HEK293 (cell line): ENCODE measurements around the gene RALGAPA2.

Experiments
- CTCF ChIA-PET: fragments of 350-600 bp; formaldehyde crosslinking; extraction: SDS; loops from one replicate; lab custom pipeline; 2021; ENCODE audit warnings: antibody characterized with exemption; lab: Yijun Ruan, JAX
- POLR2A ChIA-PET: fragments of 300-600 bp; formaldehyde crosslinking; extraction: SDS; loops from one replicate; lab custom pipeline; 2020; ENCODE audit warnings: antibody characterized with exemption, inconsistent platforms; lab: Yijun Ruan, JAX
- H3K27ac ChIP-seq: fragments of 200-500 bp; sonication (Bioruptor generic); 2 replicates; pipeline ENCODE4 v1.5.1; 2014; ENCODE audit warnings: low read depth, low read length, control low read depth, inconsistent platforms; ENCODE audit errors: extremely low read depth
- H3K36me3 ChIP-seq, 2 experiments: fragments of 200-500 bp in 1 of 2; sonication (Bioruptor generic) in 1 of 2; 1 replicate in 1 of 2; 2 replicates in 1 of 2; pipeline ENCODE4 v1.5.1; 2014 to 2017; ENCODE audit warnings: inconsistent platforms in 2 of 2, low read length in 2 of 2; ENCODE audit not compliant: control insufficient read depth in 2 of 2, insufficient read depth in 1 of 2
- H3K4me1 ChIP-seq: fragments of 200-500 bp; sonication (Bioruptor generic); 2 replicates; pipeline ENCODE4 v1.5.1; 2014; ENCODE audit warnings: mild to moderate bottlenecking, low read length, inconsistent platforms; ENCODE audit not compliant: control insufficient read depth, insufficient read depth
- H3K4me3 ChIP-seq: 2 replicates; pipeline ENCODE4 v1.5.1; 2011; ENCODE audit warnings: low read depth, mild to moderate bottlenecking, control low read depth, low read length, moderate library complexity
- H3K9me3 ChIP-seq: fragments of 200-500 bp; sonication (Bioruptor generic); 2 replicates; pipeline ENCODE4 v1.5.1; 2014; ENCODE audit warnings: low read depth, low read length, inconsistent platforms; ENCODE audit not compliant: control insufficient read depth, insufficient read depth
- HOXA7 ChIP-seq: sonication (generic); formaldehyde crosslinking; IDR thresholded peaks from 2 replicates; pipeline ENCODE4 v1.8.1; 2022; ENCODE audit warnings: missing genetic modification reagents, borderline replicate concordance
- OVOL3 ChIP-seq: fragments of 450-650 bp; formaldehyde crosslinking; IDR thresholded peaks from 2 replicates; pipeline ENCODE4 v1.5.1; 2016; ENCODE audit warnings: missing biosample characterization, missing genetic modification characterization
- SETDB1 ChIP-seq: IDR thresholded peaks from one replicate; pipeline ENCODE4 v1.6.1; 2017; ENCODE audit warnings: mild to moderate bottlenecking, low read length, moderate library complexity, mixed read lengths; ENCODE audit not compliant: insufficient read length
- SP2 ChIP-seq: fragments of 450-650 bp; formaldehyde crosslinking; IDR thresholded peaks from 2 replicates; pipeline ENCODE4 v1.5.1; 2016; ENCODE audit warnings: missing biosample characterization, missing genetic modification characterization
- SP3 ChIP-seq: fragments of 450-650 bp; formaldehyde crosslinking; IDR thresholded peaks from 2 replicates; pipeline ENCODE4 v1.5.1; 2016; ENCODE audit warnings: missing biosample characterization, missing genetic modification characterization
- ZFP41 ChIP-seq: fragments of 450-650 bp; formaldehyde crosslinking; IDR thresholded peaks from 2 replicates; pipeline ENCODE4 v1.5.1; 2016; ENCODE audit warnings: missing biosample characterization, missing genetic modification characterization, borderline replicate concordance
- ZNF19 ChIP-seq: fragments of 450-650 bp; formaldehyde crosslinking; IDR thresholded peaks from 2 replicates; pipeline ENCODE4; 2016; ENCODE audit warnings: missing biosample characterization, missing genetic modification characterization, low read depth
- ZNF24 ChIP-seq: fragments of 450-650 bp; formaldehyde crosslinking; IDR thresholded peaks from 2 replicates; pipeline ENCODE4 v1.5.1; 2016; ENCODE audit warnings: missing biosample characterization, missing genetic modification characterization
- ZNF335 ChIP-seq: fragments of 450-650 bp; formaldehyde crosslinking; conservative IDR thresholded peaks from 2 replicates; pipeline ENCODE4 v1.5.1; 2016; ENCODE audit warnings: missing biosample characterization, missing genetic modification characterization
- ZNF391 ChIP-seq: fragments of 450-650 bp; formaldehyde crosslinking; IDR thresholded peaks from 2 replicates; pipeline ENCODE4 v1.5.1; 2016; ENCODE audit warnings: low read depth, missing biosample characterization, missing genetic modification characterization, borderline replicate concordance
- ZNF423 ChIP-seq: fragments of 450-650 bp; formaldehyde crosslinking; IDR thresholded peaks from 2 replicates; pipeline ENCODE4 v1.5.1; 2016; ENCODE audit warnings: missing biosample characterization, missing genetic modification characterization
- ZNF426 ChIP-seq: fragments of 450-650 bp; formaldehyde crosslinking; IDR thresholded peaks from 2 replicates; pipeline ENCODE4 v1.5.1; 2017; ENCODE audit warnings: missing biosample characterization, missing genetic modification characterization, mild to moderate bottlenecking, inconsistent platforms, moderate library complexity
- ZNF433 ChIP-seq: fragments of 450-650 bp; formaldehyde crosslinking; IDR thresholded peaks from 2 replicates; pipeline ENCODE4 v1.5.1; 2016; ENCODE audit warnings: missing biosample characterization, missing genetic modification characterization, low read depth
- ZNF558 ChIP-seq: fragments of 450-650 bp; formaldehyde crosslinking; IDR thresholded peaks from 2 replicates; pipeline ENCODE4 v1.5.1; 2016; ENCODE audit warnings: missing biosample characterization, missing genetic modification characterization
- ZNF654 ChIP-seq: fragments of 450-650 bp; formaldehyde crosslinking; IDR thresholded peaks from 2 replicates; pipeline ENCODE4 v1.5.1; 2016; ENCODE audit warnings: low read depth, missing biosample characterization, missing genetic modification characterization
- ZNF664 ChIP-seq: fragments of 450-650 bp; formaldehyde crosslinking; IDR thresholded peaks from 2 replicates; pipeline ENCODE4 v1.5.1; 2016; ENCODE audit warnings: missing biosample characterization, missing genetic modification characterization
- ZNF701 ChIP-seq: fragments of 450-650 bp; formaldehyde crosslinking; IDR thresholded peaks from 2 replicates; pipeline ENCODE4 v1.5.1; 2016; ENCODE audit warnings: missing biosample characterization, missing genetic modification characterization
- ZNF768 ChIP-seq: fragments of 450-650 bp; formaldehyde crosslinking; IDR thresholded peaks from 2 replicates; pipeline ENCODE4 v1.5.1; 2018; ENCODE audit warnings: missing biosample characterization, mild to moderate bottlenecking, missing genetic modification characterization
- ZNF830 ChIP-seq: fragments of 450-650 bp; IDR thresholded peaks from 2 replicates; pipeline ENCODE4 v1.5.0; 2018; ENCODE audit warnings: missing biosample characterization, missing genetic modification characterization, low read depth, mild to moderate bottlenecking, moderate library complexity
- ZNF837 ChIP-seq: fragments of 450-650 bp; formaldehyde crosslinking; IDR thresholded peaks from 2 replicates; pipeline ENCODE4 v1.5.1; 2016; ENCODE audit warnings: missing biosample characterization, missing genetic modification characterization
- ZSCAN23 ChIP-seq: fragments of 450-650 bp; formaldehyde crosslinking; IDR thresholded peaks from 2 replicates; pipeline ENCODE4 v1.5.1; 2016; ENCODE audit warnings: missing biosample characterization, missing genetic modification characterization
- ZXDB ChIP-seq: fragments of 450-650 bp; formaldehyde crosslinking; IDR thresholded peaks from 2 replicates; pipeline ENCODE4 v1.5.1; 2016; ENCODE audit warnings: missing biosample characterization, missing genetic modification characterization
- TF ChIP-seq, protein P1 (sequence below): fragments of 450-650 bp; formaldehyde crosslinking; IDR thresholded peaks from 2 replicates; pipeline ENCODE4 v1.5.1; 2016; ENCODE audit warnings: missing biosample characterization, missing genetic modification characterization
- TF ChIP-seq, protein P2 (sequence below): IDR thresholded peaks from 2 replicates; pipeline ENCODE4 v1.6.1; 2011; ENCODE audit warnings: mild to moderate bottlenecking, low read depth, low read length, borderline replicate concordance
- TF ChIP-seq, protein P3 (sequence below): fragments of 450-650 bp; formaldehyde crosslinking; IDR thresholded peaks from 2 replicates; pipeline ENCODE4 v1.5.1; 2016; ENCODE audit warnings: missing biosample characterization, missing genetic modification characterization
- TF ChIP-seq, protein P4 (sequence below): fragments of 450-650 bp; formaldehyde crosslinking; IDR thresholded peaks from 2 replicates; pipeline ENCODE4 v1.5.1; 2016; ENCODE audit warnings: missing biosample characterization, missing genetic modification characterization

RALGAPA2 gene

DNA sequence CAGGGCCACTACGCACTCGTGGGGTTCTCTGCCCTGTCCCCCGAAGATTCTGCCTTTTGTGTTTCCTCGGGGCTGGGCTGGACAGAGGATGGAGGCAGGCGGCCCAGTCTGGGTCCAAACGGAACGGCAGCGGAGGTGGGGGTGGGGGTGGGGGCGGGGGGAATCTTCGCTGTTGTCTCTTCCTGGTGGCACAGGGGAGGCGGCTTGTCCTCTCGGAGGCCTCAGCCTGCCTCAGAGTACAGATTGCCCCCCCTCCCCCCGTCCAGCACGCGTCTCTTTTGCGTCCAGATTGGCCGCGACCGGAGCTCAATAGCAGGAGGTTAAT lies 345.9 kb downstream of the RALGAPA2 start:
- no peak overlapping the region for H3K4me3 ChIP-seq
- POLR2A ChIA-PET = no interaction called here
- no peak overlapping the region for H3K27ac ChIP-seq
- CTCF ChIA-PET = interaction anchor here (0.7 kb wide), 1 partner anchor 33 kb away, joined by 4 read pairs; no protein-coding TSS in a partner anchor
- H3K4me1 ChIP-seq = peaks cover 11% of the 10 kb centered on the region; the same call in 1 of the 2 replicates
- no peaks in the 10 kb centered on the region for H3K36me3 ChIP-seq
- TF ChIP-seq ZNF701 (no peak), ZNF423 (tag by site-specific recombination) (no peak), ZNF830 (tag by site-specific recombination) (no peak), ZXDB (tag by site-specific recombination) (no peak), ZNF391 (tag by site-specific recombination) (no peak), ZNF335 (tag by site-specific recombination) (no peak), ZNF426 (tag by site-specific recombination) (no peak), SETDB1 (no peak), ZNF768 (tag by site-specific recombination) (no peak), ZNF654 (tag by site-specific recombination) (no peak)
- TF ChIP-seq, protein P1, sequence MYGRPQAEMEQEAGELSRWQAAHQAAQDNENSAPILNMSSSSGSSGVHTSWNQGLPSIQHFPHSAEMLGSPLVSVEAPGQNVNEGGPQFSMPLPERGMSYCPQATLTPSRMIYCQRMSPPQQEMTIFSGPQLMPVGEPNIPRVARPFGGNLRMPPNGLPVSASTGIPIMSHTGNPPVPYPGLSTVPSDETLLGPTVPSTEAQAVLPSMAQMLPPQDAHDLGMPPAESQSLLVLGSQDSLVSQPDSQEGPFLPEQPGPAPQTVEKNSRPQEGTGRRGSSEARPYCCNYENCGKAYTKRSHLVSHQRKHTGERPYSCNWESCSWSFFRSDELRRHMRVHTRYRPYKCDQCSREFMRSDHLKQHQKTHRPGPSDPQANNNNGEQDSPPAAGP (tag by site-specific recombination) = no peak
- H3K9me3 ChIP-seq = no peaks in the 10 kb centered on the region

DNA sequence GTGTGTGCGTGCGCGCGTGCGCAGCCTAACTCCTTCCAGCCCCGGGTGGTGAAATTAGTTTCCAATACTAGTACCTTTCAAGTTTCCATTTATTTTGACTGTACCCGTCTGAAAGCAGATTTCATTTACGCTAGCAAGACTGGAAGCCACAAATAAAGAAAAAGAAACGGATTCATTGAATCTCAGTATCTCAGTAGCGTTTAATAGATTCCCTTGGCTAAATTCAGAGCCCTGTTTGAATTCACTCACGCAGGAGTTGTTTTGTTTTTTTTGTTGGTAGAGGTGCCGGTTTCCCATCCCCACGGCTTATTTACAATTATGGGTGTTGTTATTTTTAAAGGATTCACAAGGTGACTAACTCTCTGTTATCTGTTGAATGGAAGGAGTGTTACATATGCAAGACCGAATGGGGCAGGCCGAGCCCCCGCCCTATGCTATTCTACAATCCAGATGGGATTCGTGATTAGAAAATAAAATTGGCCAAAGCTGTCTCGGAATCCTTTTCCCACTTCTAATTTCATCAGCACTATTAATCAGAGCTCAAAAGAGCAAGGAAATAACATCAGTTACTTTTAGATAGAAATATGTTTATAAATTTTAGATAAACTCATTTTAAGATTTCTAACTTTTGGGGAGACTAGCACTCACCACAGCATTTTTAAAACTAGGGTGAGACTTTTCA lies 346.8 kb downstream of the RALGAPA2 start:
- ChIA-PET POLR2A (no interaction called here), CTCF (interaction anchor here (0.6 kb wide), 1 partner anchor 182 kb away, joined by 3 read pairs; no protein-coding TSS in a partner anchor)
- no peak overlapping the region for H3K27ac ChIP-seq
- no peak overlapping the region for H3K4me3 ChIP-seq
- no peaks in the 10 kb centered on the region for H3K9me3 ChIP-seq
- TF ChIP-seq ZNF24 (no peak), ZNF558 (no peak), ZFP41 (no peak), ZNF391 (tag by site-specific recombination) (no peak), ZSCAN23 (tag by site-specific recombination) (no peak), ZNF837 (tag by site-specific recombination) (no peak), HOXA7 (CRISPR knock-in tag) (no peak), SP3 (tag by site-specific recombination) (no peak), ZNF433 (no peak), ZNF19 (tag by site-specific recombination) (no peak), SP2 (tag by site-specific recombination) (no peak), ZNF664 (no peak), OVOL3 (no peak)
- TF ChIP-seq, protein P2, sequence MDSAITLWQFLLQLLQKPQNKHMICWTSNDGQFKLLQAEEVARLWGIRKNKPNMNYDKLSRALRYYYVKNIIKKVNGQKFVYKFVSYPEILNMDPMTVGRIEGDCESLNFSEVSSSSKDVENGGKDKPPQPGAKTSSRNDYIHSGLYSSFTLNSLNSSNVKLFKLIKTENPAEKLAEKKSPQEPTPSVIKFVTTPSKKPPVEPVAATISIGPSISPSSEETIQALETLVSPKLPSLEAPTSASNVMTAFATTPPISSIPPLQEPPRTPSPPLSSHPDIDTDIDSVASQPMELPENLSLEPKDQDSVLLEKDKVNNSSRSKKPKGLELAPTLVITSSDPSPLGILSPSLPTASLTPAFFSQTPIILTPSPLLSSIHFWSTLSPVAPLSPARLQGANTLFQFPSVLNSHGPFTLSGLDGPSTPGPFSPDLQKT = no peak
- TF ChIP-seq, protein P3, sequence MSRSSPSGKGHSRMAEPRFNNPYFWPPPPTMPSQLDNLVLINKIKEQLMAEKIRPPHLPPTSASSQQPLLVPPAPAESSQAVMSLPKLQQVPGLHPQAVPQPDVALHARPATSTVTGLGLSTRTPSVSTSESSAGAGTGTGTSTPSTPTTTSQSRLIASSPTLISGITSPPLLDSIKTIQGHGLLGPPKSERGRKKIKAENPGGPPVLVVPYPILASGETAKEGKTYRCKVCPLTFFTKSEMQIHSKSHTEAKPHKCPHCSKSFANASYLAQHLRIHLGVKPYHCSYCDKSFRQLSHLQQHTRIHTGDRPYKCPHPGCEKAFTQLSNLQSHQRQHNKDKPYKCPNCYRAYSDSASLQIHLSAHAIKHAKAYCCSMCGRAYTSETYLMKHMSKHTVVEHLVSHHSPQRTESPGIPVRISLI (tag by site-specific recombination) = no peak
- TF ChIP-seq, protein P4, sequence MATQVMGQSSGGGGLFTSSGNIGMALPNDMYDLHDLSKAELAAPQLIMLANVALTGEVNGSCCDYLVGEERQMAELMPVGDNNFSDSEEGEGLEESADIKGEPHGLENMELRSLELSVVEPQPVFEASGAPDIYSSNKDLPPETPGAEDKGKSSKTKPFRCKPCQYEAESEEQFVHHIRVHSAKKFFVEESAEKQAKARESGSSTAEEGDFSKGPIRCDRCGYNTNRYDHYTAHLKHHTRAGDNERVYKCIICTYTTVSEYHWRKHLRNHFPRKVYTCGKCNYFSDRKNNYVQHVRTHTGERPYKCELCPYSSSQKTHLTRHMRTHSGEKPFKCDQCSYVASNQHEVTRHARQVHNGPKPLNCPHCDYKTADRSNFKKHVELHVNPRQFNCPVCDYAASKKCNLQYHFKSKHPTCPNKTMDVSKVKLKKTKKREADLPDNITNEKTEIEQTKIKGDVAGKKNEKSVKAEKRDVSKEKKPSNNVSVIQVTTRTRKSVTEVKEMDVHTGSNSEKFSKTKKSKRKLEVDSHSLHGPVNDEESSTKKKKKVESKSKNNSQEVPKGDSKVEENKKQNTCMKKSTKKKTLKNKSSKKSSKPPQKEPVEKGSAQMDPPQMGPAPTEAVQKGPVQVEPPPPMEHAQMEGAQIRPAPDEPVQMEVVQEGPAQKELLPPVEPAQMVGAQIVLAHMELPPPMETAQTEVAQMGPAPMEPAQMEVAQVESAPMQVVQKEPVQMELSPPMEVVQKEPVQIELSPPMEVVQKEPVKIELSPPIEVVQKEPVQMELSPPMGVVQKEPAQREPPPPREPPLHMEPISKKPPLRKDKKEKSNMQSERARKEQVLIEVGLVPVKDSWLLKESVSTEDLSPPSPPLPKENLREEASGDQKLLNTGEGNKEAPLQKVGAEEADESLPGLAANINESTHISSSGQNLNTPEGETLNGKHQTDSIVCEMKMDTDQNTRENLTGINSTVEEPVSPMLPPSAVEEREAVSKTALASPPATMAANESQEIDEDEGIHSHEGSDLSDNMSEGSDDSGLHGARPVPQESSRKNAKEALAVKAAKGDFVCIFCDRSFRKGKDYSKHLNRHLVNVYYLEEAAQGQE (tag by site-specific recombination) = no peak
- TF ChIP-seq, all 188 proteins: peak for 0
- H3K4me1 ChIP-seq = peaks cover 11% of the 10 kb centered on the region; the same call in 1 of the 2 replicates
- H3K36me3 ChIP-seq = no peaks in the 10 kb centered on the region
